ENCODE data around the gene SCNN1A. TPM values are rescaled to one million over a fixed set of nuclear protein-coding genes. Genes with fewer than 3 reads are reported as not detected.

The SCNN1A gene
- total and polyA plus RNA-seq, 2 donors (not counting 1 experiment from before 2014, with no cell fraction given) = 0.20 TPM; not detected in 1

DNA sequence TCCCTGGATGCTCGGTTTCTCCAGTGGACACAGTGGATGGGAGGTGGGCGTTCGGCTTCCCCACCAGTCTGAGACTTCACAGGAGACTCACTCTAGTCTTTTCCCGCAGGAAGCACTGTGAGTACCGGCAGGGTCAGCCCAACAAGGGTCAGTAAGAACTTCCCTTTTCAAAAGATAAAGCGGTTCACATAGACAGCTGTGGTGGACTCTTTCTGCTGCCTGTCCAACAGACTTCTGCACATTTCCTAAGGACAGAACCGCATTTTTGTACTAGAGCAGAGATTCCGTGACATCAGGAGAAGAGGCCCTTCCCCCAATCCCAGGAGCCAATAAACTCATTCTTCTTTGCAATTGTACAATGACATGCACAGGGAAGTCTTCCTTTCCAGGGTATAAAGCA lies 19.0 kb upstream of the SCNN1A start:
- Mint-ChIP-seq H3K4me1 (no peaks in the 10 kb centered on the region), H3K9me3 (ENCODE audit: insufficient read depth) (no peaks in the 10 kb centered on the region), H3K4me3 (no peak overlapping the region), H3K27ac (no peak overlapping the region), H3K27me3 (peaks cover 18% of the 10 kb centered on the region)
- no peak overlapping the region for H3K4me2 ChIP-seq (replicated peaks; ENCODE audit: low read depth, low read length, poor library complexity, severe bottlenecking)
- peaks cover 0 to 12% (median 0%) of the 10 kb centered on the region in 4 experiments for H3K27me3 ChIP-seq (replicated peaks in 1 of 4; ENCODE audit: control extremely low read depth in 1 of 4, control insufficient read depth in 3 of 4, insufficient read depth in 4 of 4, low read length in 3 of 4)
- H2AFZ ChIP-seq (ENCODE audit: insufficient read depth, low read depth, low read length, poor library complexity, severe bottlenecking) = no peak overlapping the region
- WGBS (ENCODE audit: insufficient coverage) = 92% methylated on average over 8 of the region's 8 CpGs
- ChIA-PET CTCF (no interaction called here), POLR2A (no interaction called here)
- no peak overlapping the region for H3K9ac ChIP-seq (ENCODE audit: low read length)
- no peaks in the 10 kb centered on the region for H3K79me2 ChIP-seq (ENCODE audit: control insufficient read depth, insufficient read depth, low read length)
- no peak overlapping the region for H3K4me3 ChIP-seq (ENCODE audit: control extremely low read depth in 1 of 5, extremely low read depth in 1 of 5, insufficient read depth in 1 of 5, low read depth in 2 of 5, low read length in 4 of 5)
- H3K27ac ChIP-seq (ENCODE audit: low read length in 2 of 2) = no peak overlapping the region
- H3K9me3 ChIP-seq (ENCODE audit: control extremely low read depth in 1 of 3, control insufficient read depth in 2 of 3, insufficient read depth in 1 of 3, low read length in 2 of 3) = peaks cover 0 to 1% (median 0%) of the 10 kb centered on the region in 3 donors
- ATAC-seq (ENCODE audit: low read depth) (no peak), DNase-seq (no peak)
- no peaks in the 10 kb centered on the region for H3K36me3 ChIP-seq (replicated peaks in 1 of 2; ENCODE audit: control extremely low read depth in 1 of 2, control insufficient read depth in 1 of 2, extremely low read depth in 1 of 2, insufficient read depth in 2 of 2, low read length in 1 of 2)
- intact Hi-C loops (cut with micrococcal nuclease) = no loop called here
- H4K20me1 ChIP-seq (ENCODE audit: control insufficient read depth, insufficient read depth, low read length, poor library complexity, severe bottlenecking) = no peaks in the 10 kb centered on the region
- no peaks in the 10 kb centered on the region for H3K4me1 ChIP-seq (ENCODE audit: control insufficient read depth in 2 of 2, insufficient read depth in 2 of 2, low read length in 2 of 2)
- no peak for TF ChIP-seq EZH2 (IDR thresholded peaks at IDR 0.05; ENCODE audit: borderline replicate concordance, insufficient read depth, low read depth, low read length, poor library complexity, severe bottlenecking)
- TF ChIP-seq, protein P1, sequence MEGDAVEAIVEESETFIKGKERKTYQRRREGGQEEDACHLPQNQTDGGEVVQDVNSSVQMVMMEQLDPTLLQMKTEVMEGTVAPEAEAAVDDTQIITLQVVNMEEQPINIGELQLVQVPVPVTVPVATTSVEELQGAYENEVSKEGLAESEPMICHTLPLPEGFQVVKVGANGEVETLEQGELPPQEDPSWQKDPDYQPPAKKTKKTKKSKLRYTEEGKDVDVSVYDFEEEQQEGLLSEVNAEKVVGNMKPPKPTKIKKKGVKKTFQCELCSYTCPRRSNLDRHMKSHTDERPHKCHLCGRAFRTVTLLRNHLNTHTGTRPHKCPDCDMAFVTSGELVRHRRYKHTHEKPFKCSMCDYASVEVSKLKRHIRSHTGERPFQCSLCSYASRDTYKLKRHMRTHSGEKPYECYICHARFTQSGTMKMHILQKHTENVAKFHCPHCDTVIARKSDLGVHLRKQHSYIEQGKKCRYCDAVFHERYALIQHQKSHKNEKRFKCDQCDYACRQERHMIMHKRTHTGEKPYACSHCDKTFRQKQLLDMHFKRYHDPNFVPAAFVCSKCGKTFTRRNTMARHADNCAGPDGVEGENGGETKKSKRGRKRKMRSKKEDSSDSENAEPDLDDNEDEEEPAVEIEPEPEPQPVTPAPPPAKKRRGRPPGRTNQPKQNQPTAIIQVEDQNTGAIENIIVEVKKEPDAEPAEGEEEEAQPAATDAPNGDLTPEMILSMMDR (IDR thresholded peaks at IDR 0.05) = no peak

DNA sequence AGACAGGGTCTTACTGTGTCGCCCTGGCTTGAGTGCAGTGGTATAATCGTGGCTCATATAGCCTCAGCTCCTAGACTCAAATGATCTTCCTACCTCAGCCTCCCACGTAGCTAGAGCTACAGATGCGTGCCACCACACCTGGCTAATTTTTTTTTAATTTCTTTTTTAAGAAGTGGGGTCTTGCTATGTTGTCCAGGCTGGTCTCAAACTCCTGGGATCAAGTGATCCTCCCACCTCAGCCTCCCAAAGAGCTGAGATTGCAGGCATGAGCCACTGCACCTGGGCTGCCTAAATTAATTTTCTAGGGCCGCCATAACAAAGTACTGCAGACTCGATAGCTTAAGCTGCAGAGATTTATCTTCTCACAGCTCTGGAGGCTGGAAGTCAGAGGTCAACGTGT lies 17.7 kb upstream of the SCNN1A start:
- H3K4me2 ChIP-seq (replicated peaks; ENCODE audit: low read depth, low read length, poor library complexity, severe bottlenecking) = no peak overlapping the region
- TF ChIP-seq EZH2 (IDR thresholded peaks at IDR 0.05; ENCODE audit: borderline replicate concordance, insufficient read depth, low read depth, low read length, poor library complexity, severe bottlenecking) = no peak
- TF ChIP-seq, protein P1 (IDR thresholded peaks at IDR 0.05) = no peak
- H3K9me3 ChIP-seq (ENCODE audit: control extremely low read depth in 1 of 3, control insufficient read depth in 2 of 3, insufficient read depth in 1 of 3, low read length in 2 of 3) = peaks cover 0 to 1% (median 0%) of the 10 kb centered on the region in 3 donors
- H3K27ac ChIP-seq (ENCODE audit: low read length in 2 of 2) = no peak overlapping the region
- no peak overlapping the region for H3K9ac ChIP-seq (ENCODE audit: low read length)
- H3K36me3 ChIP-seq (replicated peaks in 1 of 2; ENCODE audit: control extremely low read depth in 1 of 2, control insufficient read depth in 1 of 2, extremely low read depth in 1 of 2, insufficient read depth in 2 of 2, low read length in 1 of 2) = no peaks in the 10 kb centered on the region
- intact Hi-C loops (cut with micrococcal nuclease) = no loop called here
- DNase-seq = no peak
- H3K4me1 ChIP-seq (ENCODE audit: control insufficient read depth in 2 of 2, insufficient read depth in 2 of 2, low read length in 2 of 2) = no peaks in the 10 kb centered on the region
- POLR2A ChIA-PET = no interaction called here
- H4K20me1 ChIP-seq (ENCODE audit: control insufficient read depth, insufficient read depth, low read length, poor library complexity, severe bottlenecking) = no peaks in the 10 kb centered on the region
- H3K4me1 Mint-ChIP-seq = no peaks in the 10 kb centered on the region
- H3K4me3 Mint-ChIP-seq = no peak overlapping the region
- no peaks in the 10 kb centered on the region for H3K79me2 ChIP-seq (ENCODE audit: control insufficient read depth, insufficient read depth, low read length)
- peaks cover 26% of the 10 kb centered on the region for H3K27me3 Mint-ChIP-seq
- H3K4me3 ChIP-seq (ENCODE audit: control extremely low read depth in 1 of 5, extremely low read depth in 1 of 5, insufficient read depth in 1 of 5, low read depth in 2 of 5, low read length in 4 of 5) = no peak overlapping the region
- CTCF ChIA-PET = no interaction called here
- no peak overlapping the region for H2AFZ ChIP-seq (ENCODE audit: insufficient read depth, low read depth, low read length, poor library complexity, severe bottlenecking)
- H3K27me3 ChIP-seq (replicated peaks in 1 of 4; ENCODE audit: control extremely low read depth in 1 of 4, control insufficient read depth in 3 of 4, insufficient read depth in 4 of 4, low read length in 3 of 4) = peaks cover 0 to 12% (median 0%) of the 10 kb centered on the region in 4 experiments
- H3K27ac Mint-ChIP-seq = no peak overlapping the region
- WGBS (ENCODE audit: insufficient coverage) = 92% methylated on average over 3 of the region's 7 CpGs
- ATAC-seq (ENCODE audit: low read depth) = no peak
- no peaks in the 10 kb centered on the region for H3K9me3 Mint-ChIP-seq (ENCODE audit: insufficient read depth)

All from B cell (primary cell).